RWPE2 (cell line): ENCODE data around the gene KRTAP8-1.
A peak's percentile ranks its signal among the peaks of the same experiment; 100 is the strongest.

ENCODE experiments used
- ATAC-seq: fragments of 200-7000 bp; cut with Tn5 transposase; 3 replicates; pipeline ENCODE4 v1.9.1; 2021; ENCODE audit warnings: low read depth
- DNase-seq: peaks from one replicate; pipeline ENCODE4 v3.0.0-alpha.2; 2020; ENCODE audit warnings: low spot score
- H3K27ac ChIP-seq: fragments of 450-650 bp; 2 replicates; pipeline ENCODE4 v1.5.1; 2017; ENCODE audit warnings: mild to moderate bottlenecking; ENCODE audit not compliant: poor library complexity, severe bottlenecking
- H3K27me3 ChIP-seq: fragments of 250-450 bp; sonication (Bioruptor Pico); 2 replicates; pipeline ENCODE4 v1.5.1; 2021; ENCODE audit warnings: mild to moderate bottlenecking, moderate library complexity; ENCODE audit not compliant: insufficient read depth, poor library complexity, severe bottlenecking
- H3K36me3 ChIP-seq: fragments of 250-450 bp; sonication (Bioruptor Pico); 2 replicates; pipeline ENCODE4 v1.5.1; 2020; ENCODE audit warnings: low read depth, mild to moderate bottlenecking, moderate library complexity
- H3K4me1 ChIP-seq: fragments of 250-450 bp; sonication (Bioruptor Pico); 2 replicates; pipeline ENCODE4 v1.5.1; 2021; ENCODE audit warnings: mild to moderate bottlenecking, moderate library complexity; ENCODE audit not compliant: insufficient read depth, poor library complexity, severe bottlenecking
- H3K4me3 ChIP-seq: fragments of 250-450 bp; sonication (Bioruptor Pico); 2 replicates; pipeline ENCODE4 v1.5.1; 2021; ENCODE audit warnings: mild to moderate bottlenecking, moderate library complexity; ENCODE audit not compliant: severe bottlenecking
- H3K9me3 ChIP-seq: fragments of 250-450 bp; sonication (Bioruptor Pico); 2 replicates; pipeline ENCODE4 v1.5.1; 2021; ENCODE audit warnings: mild to moderate bottlenecking, moderate library complexity; ENCODE audit not compliant: severe bottlenecking
- CTCF ChIP-seq: fragments of 450-650 bp; IDR thresholded peaks from one replicate; pipeline ENCODE4 v1.5.1; 2017; ENCODE audit warnings: mild to moderate bottlenecking, moderate library complexity; ENCODE audit not compliant: poor library complexity, severe bottlenecking

KRTAP8-1 gene

DNA sequence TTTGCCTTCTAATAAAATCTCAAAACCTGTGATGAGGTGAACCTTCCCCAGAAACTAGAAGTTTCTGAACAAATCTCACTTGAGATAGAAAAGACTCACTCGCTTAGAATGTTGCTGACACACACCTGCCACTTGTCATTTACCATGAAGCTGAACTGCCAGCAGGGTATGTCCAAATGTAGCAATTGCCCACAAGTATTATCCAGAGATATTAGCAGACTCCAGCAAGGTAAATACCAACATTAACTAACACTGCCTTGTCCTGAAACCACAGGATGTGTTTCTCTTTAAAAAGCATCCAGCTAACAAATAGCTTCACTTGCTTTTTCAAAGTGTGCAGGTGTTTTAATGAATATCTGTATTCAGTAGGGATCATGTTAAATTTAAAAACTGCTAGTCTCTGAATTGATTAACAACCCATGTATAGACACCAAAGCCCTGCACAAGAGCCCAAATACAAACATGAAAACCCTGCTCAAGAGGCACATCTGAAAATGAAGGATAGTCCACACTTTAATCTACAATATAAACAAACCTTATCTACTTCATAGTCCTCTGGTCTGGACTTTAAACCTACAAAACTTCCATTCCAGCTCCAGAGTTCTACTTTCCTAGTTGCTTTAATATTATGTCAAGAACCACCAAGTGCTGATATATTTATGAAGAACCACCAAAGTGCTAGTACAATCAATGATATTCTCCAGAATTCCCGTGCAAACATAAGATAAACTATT, 19.3 kb downstream of the KRTAP8-1 start:
- Histone ChIP-seq H3K4me1 (no peaks in the 10 kb centered on the region), H3K27me3 (peaks cover 31% of the 10 kb centered on the region), H3K36me3 (no peaks in the 10 kb centered on the region), H3K4me3 (no peak overlapping the region), H3K27ac (no peak overlapping the region), H3K9me3 (no peaks in the 10 kb centered on the region)
- DNase-seq (no peak), ATAC-seq (no peak)
- no peak for TF ChIP-seq CTCF

DNA sequence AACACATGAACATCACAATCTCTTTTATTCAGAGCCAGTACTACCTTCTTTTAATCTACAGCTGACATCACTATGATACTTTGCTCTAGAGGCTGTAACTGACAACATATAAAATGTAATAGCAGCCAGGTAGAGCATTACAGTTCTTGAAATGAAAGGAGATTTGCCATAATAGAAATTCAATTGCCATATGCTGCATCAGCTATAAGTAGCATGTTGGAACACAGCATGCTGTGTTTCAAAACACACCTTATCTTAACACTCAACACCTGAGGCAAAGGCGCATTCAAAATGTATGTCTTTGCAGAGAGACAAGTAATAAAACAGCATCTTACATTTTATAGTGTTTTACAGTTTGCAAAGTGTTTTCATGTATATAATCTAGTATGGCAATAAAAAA, 33.8 kb downstream of the KRTAP8-1 start:
- H3K36me3 ChIP-seq = no peaks in the 10 kb centered on the region
- no peak overlapping the region for H3K27ac ChIP-seq
- H3K4me1 ChIP-seq = no peaks in the 10 kb centered on the region
- no peaks in the 10 kb centered on the region for H3K9me3 ChIP-seq
- DNase-seq (no peak), ATAC-seq (no peak)
- peaks cover 63% of the 10 kb centered on the region for H3K27me3 ChIP-seq
- H3K4me3 ChIP-seq = no peak overlapping the region
- no peak for TF ChIP-seq CTCF

DNA sequence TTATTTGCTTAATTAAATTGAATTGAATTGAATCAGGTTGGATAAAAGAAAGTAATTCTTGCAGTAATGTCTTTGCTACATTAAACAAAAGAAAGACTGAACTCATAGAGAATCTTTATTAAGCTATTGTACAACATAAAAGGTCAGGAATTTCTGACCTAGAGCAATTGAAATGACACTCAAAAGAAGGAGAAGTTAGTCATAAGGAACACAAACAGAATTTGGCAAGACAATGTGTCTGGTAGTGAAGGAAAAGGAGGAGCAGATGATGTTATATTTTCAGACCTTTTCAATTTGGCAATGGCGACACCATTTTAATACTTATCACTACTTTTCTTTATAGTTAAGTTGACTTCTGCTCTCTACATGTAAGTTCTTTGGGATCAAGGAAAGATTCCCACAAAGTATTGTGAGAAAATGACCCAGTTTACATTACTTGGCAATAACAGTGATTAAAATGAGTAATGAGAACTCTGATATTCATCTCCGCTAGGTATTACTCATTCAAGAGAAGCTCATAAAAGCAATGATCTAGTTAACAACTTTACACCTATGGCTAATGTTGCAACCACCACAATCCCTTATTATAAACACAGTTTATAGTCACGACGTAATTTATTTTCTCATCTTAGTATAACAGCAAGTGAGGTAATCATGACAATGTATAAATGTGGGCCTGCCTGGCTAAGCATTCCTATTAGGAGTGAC, 43.2 kb downstream of the KRTAP8-1 start:
- Histone ChIP-seq H3K4me3 (no peak overlapping the region), H3K36me3 (no peaks in the 10 kb centered on the region), H3K27ac (no peak overlapping the region), H3K4me1 (peaks cover 6% of the 10 kb centered on the region), H3K27me3 (no peaks in the 10 kb centered on the region), H3K9me3 (no peaks in the 10 kb centered on the region)
- no peak for DNase-seq
- TF ChIP-seq CTCF = no peak
- ATAC-seq = peak; percentile 67
